HG02870 (cell line): ENCODE measurements around the gene HOXB13.

ENCODE experiments used
- ATAC-seq: cut with Tn5 transposase; IDR thresholded peaks from one replicate; pipeline ENCODE4 v1.9.1; 2021; ENCODE audit warnings: mild to moderate bottlenecking, moderate library complexity; ENCODE audit not compliant: unreplicated experiment

HOXB13 gene

DNA sequence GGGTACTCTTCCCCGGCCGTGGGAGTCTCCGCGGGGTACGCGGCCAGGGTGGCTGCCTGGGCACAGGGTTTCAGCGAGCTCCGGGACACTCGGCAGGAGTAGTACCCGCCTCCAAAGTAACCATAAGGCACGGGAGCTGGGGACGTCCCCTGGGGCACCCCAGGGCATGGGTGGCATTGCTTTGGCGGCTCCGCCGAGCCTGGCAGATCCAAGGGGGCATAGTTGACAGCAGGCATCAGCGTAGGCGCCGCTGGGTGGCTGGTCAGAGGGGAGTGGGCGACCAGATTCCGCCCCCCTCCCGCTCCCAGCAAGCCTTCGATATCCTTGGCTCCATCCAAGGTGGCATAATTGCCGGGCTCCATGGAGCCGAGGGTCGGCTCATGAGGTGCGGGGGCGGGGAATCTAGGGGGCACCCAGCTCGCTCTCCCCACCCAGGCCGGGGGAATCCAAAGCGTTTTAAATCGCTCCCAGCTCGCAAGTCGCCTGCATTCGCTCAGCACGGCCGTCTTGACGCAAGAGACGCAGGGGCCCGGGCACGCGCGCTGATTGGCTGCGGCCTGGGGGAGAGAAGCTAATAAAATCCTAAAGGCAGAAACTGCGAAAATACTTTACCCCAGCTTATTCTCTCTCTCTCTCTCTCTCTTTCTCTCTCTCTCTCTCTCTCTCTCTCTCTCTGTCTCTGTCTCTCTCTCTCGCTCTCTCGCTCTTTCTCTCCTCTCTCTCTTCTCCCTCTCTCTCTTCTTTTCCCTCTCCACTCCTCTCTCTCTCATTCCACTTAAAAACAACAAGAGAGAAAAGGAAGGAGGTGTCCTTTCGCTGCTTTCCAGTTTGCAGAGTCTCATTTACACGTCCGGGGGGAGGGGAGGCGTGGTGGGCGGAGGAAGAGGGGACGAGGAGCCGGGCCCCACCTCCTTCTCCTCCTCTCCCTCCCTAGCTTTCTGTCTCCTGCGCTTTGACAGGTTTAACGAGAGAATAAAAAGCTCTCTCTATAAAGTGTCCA is at the start of gene HOXB13:
Gene HOXB13 (minus strand): TSS at position 519 of the 1,000 bp plus-strand sequence. CDS start 157 bp downstream, at position 362.
- no peak for ATAC-seq

DNA sequence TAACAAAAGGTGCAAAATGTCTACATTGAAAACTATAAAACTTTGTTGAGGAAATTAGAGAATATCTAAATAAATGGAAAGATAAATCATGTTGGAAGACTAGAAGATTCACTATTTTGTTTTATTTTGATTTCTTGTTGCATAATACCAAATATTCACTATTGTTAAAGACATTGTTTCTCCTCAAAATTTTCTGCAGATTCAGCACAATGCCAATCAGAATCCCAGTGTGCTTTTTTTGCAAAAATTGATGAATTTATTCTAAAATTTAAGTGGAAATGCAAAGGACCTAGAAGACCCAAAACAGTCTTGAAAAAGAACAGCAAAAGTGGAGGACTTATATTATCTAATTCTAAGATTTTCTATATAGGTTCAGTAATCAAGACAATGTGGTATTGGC is 48.1 kb upstream of the HOXB13 start:
- ATAC-seq, result no peak

DNA sequence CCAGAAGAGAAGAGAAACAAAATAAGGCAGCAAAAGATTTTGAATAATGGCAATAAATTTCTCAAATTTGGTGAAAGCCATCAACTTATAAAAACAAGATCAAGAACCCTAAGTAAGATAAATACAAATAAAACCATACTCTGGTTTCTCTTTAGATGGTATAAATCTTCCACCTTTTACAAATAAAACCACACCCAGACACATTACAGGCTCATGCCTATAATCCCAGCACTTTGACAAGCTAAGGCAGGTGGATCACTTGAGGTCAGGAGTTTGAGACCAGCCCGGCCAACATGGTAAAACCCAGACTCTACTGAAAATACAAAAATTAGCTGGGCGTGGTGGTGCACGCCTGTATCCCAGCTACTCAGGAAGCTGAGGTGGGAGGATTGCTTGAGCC is 44.7 kb upstream of the HOXB13 start:
- no peak for ATAC-seq

DNA sequence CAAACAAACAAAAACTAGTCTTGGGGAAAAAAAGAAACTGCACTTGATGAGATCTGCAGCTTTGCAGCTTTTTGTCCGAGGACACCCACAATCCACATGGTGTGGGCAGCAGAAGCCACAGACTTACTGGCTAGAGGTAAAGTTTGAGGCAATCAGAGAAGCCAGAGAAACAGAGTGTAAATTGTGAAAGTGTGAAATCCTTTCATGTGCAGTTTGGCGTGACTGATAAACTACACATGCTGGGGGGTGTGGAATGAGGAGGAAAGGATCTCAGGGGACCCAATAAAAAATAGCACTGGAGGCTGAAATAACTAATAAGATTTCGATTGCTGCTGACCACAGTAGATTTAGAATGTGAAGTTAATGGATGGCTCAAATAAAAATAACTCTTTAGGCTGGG is 42.4 kb upstream of the HOXB13 start:
- ATAC-seq, result no peak

DNA sequence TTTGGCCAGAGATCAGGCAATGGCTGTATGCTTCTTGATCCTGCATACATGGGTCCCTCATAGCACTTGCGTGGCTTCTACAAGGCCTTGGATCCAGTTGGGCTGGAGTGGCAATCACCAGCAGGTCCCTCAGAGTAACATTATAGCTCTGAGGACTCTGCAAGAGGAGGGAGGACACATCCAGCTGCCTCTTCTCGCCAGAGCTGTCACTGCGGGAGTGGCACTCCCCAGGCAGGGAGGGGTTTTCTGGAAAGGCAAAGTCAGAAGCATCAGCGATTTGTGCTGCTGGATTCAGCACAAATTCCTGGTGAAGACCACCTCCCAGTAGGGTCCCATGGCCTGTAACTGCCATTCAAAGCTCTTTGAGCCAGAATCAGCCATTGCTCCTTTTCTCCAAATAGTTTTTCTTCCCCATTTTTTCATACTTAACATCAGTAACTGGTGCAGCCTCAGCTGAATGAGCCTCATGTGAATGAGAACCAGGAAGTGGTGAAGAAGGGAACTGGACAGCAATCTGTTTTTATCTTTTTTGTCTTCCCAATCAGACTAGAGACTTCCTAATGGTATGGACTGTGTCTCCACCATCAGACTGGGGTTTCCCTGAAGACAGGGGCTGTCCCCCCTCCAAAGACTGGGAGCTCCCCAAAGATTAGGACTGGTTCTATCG is 40.6 kb upstream of the HOXB13 start:
- ATAC-seq, result no peak

DNA sequence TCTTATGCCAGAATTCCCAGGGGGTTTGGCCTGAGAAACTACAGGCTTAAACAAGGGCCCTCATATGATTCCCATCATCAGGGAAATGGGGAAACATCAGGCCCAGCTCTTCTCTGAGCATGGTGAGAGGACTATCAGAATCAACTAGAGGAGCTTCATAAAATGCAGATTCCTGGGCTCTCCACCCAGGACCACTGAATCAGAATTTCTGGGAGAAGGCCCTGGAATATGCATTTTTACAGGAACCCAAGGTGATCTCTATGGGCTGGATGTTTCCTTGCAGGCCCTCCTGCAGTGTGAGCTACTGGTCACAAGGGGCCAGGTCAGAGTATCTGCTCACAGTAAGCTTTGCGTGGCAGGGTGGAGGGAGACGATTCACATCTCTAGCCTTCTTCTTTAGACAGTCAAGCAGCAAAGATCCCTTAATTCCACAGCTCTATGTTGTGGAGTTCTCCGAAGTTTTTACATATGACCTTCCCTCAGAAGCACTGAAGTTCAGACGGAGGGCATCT is 38.8 kb upstream of the HOXB13 start:
- ATAC-seq, result no peak

DNA sequence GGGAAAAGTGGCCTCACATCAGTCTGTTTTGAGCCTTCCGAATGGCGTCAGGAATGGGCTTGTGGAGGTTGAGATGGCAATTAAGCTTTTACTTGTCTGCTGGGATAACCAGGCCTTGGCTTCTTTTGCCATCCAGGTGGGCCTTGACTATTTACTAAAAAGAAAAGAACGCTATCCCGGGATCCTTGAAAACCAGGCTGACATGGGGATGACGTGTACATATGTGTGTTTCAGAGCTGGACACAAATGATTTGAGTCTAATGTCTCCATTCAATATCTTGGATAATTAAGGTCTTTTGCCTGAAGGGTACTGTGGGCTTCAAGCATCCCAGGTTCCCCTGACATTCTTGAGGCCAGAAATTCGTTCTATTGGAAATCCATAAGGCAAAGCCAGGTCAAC is 32.6 kb upstream of the HOXB13 start:
- no peak for ATAC-seq

DNA sequence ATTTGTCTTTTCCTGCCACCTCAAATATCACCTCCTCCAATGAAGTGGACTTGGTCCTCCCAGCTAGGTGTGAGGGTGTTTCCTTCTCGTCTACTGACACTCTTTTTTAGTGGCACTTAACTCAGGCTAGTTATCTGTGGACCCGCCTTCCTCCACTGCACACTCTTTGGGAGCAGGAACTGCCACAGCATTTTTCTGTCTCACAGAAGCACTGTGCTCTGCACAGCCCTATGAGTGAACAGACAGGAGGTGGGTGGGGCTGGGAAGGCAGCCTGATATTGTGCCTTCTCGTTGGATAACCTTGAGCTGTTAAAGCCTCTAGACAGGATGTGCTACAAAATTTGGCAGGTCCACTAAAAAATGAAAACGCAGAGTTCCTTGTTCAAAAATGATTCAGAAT is 31.9 kb upstream of the HOXB13 start:
- ATAC-seq, result no peak

DNA sequence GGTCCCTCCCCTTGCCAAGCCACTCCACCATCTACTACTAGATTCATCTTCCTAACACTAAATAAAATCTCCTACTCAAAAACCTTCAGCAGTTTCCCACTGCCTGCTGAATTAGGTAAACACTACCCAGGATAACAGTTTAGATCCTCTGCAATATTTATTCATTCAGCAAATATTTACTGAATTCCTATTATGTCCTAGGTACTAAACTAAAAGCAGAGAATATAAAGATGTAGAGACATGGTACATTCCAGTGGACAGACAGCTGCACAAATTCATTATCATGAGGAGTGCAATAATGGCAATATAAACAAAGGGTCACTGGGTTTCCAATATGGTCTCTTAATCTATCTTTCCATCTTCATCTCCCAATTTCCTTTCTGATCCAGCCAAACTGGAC is 30.7 kb upstream of the HOXB13 start:
- ATAC-seq, result no peak

DNA sequence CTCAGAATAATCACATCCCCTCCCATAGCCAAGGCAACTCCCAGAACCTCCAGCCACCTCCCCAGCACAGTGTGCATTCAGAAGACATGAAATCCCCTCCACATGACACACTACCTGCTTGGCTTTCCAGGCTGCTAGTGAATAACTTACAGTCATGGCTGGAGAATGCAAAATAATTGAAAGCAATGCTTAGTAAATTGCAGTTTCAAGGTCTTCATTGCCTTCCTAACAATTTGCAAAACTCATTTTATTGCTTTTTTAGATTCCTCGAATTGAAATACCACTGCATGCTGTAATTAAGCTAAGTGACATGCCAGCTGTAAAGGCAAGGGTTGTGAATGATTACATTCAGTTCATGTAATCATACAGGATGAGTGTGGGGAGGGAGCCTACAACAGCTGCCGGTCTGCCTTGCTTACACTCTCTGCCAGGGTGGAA is 29.0 kb upstream of the HOXB13 start:
- no peak for ATAC-seq

DNA sequence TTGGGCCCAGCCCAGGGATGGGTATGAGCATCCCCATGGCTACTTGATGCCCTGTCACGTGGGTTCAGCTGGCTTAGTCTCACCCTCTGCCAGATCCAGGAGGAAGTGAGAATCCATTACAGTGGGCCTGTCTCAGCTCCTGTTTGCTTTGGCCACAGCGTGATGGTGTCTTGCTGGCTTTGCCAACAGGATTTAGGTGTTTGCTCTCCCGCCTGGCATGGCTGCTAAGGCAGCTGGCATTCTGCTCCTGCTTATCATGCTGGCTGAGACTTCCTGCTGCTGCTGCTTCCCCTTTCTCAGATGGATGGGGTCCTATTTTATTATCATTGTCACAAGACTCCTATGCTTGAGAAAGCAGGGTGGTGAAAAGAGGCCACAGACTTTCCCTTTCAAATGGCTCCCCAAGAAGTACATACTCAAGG is 28.3 kb upstream of the HOXB13 start:
- ATAC-seq, result no peak

DNA sequence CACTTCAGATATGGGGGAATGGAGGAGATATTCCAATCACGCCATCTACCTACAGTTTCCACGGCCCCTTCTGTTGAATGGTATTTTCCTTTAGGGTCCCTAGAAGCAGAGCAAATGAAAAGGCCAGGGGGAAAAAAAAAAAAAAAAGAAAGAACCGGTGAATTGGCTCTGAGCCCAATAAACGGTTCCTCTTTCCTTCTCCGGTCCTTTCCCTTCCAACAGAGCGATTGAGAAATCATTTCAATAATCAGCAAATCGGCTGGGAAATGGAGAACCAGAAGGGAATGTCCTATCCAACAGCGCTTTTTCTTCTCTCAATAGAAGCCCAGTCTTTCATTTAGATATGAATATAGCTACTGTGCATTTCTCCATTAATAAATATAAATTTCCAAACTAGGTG is 26.8 kb upstream of the HOXB13 start:
- no peak for ATAC-seq

DNA sequence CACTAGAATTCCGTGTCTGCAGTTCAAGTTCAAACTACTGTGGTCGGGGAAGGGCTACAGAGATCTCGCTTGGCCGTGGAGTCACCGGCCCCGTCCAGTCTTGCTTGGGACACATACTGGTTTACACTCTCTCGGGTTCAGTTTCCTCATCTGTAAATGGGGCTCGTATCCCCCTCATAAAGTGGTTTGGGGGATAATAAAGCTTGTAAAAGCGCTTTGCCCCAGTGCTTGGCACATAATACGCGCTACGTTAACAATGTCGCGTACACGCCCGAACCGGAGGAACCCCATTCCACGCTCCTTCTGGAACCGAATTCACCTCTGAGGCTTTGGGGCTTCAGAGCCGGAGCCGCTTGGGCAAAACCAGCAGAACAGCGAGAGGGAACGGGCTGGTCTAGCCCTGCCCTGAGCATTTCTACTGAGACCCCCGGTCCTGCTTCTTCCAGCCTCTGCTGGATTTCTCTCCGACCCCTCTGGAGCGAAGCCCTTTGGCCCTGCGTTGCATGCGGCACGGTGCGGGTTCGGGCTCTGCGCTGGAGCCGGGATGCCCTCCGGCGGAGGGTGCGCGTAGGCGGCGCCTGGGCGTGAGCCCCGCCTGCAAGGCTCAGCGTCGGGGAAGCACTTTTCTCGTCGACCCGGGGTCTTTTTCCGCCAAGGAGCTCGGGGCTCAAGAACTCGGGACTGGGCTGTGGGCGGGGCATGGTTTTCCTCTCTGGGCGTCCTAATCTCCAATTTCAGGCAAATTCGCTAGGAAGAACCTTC is 26.1 kb upstream of the HOXB13 start:
- no peak for ATAC-seq

DNA sequence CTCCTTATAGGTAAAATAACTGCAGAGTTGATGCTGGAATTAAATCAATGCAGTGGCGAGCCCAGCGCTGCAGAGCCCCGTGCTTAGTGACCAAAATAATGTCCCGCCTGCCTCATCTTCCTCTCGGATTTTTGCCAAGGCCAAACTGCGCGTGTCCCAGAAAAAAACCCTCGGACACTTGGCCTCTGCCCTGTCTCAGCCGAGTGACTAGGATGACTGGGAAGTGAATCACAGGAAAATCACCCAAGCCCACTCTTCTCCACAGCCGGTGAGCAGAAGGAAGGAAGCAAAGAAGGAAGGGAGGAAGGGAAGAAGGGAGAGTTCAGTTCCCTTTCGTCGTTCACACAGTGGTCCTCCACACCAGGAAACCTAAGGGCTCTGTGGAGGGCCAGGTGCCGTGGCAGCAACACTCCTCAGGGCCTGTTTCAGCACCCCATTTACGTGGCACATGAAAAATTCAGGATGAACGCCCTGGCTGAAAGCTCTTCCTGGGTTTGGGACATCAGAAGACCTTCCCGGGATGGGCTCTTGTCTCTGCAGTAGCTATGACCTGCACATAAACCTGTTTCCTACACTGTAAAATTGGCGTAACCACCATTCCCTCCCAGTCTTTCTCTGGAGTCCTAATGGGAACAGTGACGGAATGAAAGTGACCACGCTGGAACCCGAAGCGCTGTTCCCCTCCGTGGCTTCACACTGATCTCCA is 25.4 kb upstream of the HOXB13 start:
- no peak for ATAC-seq

DNA sequence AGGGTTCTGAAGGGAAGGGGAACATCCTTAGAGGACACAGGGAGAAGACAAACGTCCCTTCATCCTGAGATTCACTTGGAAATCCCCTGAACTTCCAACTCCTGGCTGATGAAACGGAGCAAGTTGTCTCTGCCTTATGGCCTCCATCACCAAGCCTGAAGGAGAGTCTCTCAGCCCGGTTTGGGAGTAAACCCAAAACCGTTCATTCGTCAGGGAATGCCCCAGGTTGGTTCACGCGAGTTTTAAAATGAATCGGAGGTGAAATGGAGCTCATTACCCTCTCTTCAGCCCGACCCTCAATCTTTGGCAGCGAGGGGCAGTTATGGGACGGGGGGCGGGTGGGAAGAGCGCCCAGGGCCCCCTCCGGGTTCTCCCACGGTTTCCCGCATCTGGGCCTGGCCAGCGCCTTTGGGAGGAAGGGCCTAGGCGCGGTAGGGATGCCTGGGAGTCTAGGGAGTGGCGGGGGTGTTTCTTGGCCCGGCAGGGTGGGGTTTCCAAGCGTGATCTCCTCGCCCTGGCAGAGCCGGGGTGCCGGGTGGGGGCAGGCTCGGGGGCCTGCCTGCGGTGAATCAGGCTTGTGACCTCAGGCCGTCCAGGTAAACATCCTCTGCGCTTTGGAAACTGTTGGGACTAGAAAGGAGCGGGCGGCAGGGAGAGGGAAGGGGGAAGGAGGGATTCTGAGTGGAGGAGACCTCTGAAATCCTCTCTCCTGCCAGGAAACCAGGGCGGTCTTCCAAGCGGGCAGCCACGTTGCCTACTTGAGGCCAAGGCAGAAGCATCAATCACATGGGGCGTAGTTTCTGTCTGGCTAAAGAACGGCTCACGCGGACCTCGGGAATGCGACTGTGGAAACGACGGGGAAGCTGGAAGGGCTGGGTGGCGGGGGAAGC is 24.1 kb upstream of the HOXB13 start:
- ATAC-seq, result no peak

DNA sequence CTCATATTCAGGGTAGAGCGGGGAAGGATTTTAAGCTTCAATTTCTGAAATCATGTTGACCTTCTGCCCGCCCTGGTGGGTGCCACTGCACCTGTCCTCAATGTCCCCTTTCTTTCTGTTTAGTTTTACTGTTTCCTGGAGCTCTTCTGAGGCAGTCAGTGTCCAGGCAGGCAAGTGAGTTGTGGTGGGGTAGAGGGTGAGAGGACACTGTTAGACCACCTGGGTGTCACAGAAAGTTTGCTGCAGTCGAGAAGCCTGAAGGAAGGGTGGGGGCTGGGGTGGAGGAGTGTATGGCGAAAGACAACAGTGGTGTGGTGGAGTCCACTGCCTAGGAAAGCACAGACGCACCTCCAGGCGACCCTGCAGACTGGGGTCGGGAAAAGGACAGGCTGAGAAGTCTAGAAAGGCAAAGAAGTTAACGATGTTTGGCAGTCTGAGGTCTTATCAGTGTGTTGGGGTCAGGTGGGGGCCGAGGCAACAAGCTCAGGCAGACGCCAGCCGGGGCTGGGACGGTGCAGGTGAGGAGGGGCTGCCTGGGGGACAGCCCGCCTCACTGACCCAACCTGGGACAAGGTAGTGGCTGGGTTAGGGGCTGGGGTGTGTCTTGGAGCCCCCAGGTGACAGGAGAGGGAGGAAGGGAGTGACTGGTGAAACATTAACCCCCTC is 23.3 kb upstream of the HOXB13 start:
- ATAC-seq, result no peak

DNA sequence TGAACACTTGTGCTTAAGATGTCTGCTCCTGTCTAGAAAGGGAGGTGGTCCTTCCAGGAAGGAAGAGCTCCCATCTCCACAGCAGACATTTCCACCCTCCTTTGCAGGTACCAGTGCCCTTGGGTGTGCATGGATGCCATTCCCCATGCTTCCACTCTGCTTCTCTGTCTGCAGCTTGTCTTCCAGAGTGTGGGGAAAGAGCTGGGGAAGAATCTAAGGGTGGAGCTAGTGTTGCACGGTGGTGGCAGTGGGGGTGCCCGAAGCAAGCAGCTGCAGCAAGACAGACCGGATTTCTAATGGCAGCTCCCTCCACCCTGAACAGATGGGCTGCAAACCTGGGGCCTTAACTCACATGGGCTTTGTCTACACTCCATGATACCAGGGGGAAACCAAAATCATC is 22.6 kb upstream of the HOXB13 start:
- ATAC-seq, result no peak

DNA sequence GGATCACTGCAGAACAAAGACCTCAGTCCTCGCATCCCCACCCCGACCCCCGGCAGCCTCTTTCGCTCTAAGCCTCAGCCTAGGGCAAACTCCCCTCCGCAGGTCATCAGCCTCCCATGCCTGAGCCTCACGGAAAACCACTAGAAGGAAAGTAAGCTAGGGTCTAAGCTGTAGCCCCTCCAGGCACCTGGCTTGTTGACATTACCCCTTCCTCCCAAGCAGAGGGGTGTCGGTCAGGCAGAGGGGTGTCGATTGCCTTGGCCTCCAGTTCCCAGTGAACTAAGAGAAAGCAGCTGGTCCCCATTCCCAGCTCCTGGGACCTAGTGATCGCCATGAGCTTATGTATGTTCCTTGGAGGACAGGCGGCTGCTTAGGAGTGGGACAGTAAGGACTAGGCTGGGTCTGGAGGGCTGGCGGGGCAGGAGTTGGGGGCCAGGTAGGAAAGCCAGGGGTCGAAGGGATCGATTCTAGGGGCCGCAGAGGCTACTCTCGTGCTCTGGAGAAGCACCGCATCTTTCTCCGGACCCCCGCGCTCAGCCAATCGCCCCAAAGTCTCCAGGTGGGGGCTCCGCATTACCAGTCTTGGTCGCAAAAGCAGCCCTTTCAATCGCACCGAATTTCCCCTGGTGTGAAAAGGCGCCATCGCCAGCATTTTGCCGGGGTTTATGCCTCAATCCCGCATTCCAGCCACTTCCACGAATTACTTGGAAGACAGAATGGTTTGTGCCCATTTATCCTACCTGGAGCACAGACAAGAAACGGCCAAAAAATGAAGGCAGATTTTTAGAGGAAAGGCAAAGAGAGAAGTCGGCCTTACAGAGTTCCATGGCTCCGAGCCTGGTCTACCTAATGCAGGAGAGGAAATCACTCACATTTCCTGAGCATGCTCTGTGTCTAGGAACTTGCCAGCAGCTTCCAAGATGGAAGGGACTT is 21.3 kb upstream of the HOXB13 start:
- no peak for ATAC-seq
